ENCODE results near the gene BLTP3A. TPM values are rescaled to one million over a fixed set of nuclear protein-coding genes. Genes with fewer than 3 reads are reported as not detected.

The BLTP3A gene
- total and polyA plus RNA-seq, 2 of the 8 experiments (the other 6 are each of a cell fraction or from before 2014, with no cell fraction given), result 8.5 to 17.2 TPM

- 81% methylated on average over 2 of the region's 2 CpGs; no CpG with 5 or more reads in 1 of the 2 experiments for WGBS, 2 experiments (ENCODE audit: extremely low coverage in 1 of 2, insufficient coverage in 1 of 2, insufficient read length in 1 of 2, insufficient replicate concordance in 2 of 2, low coverage in 1 of 2, low lambda C conversion rate in 2 of 2, missing lambda C conversion rate in 1 of 2)
- TF ChIP-seq HDAC2 (IDR thresholded peaks at IDR 0.05; ENCODE audit: borderline replicate concordance in 1 of 2, low read depth in 2 of 2, low read length in 2 of 2) (no peak), SIN3A (conservative IDR thresholded peaks at IDR 0.05 in 1 of 2, IDR thresholded peaks at IDR 0.05 in 1 of 2; ENCODE audit: low read depth in 1 of 2, low read length in 2 of 2) (no peak), ATF3 (IDR thresholded peaks at IDR 0.05; ENCODE audit: insufficient read depth, low read depth, low read length) (no peak), PHF8 (conservative IDR thresholded peaks at IDR 0.05; ENCODE audit: low read depth, low read length) (no peak), CHD1 (IDR thresholded peaks at IDR 0.05; ENCODE audit: low read depth, low read length) (no peak), MAX (IDR thresholded peaks at IDR 0.05) (no peak)
These were observed 44.6 kb downstream of the BLTP3A start for GRCh38 chr6:34836451-34836850.

More at GRCh38 chr6:34836451-34836850, 44.6 kb downstream of the BLTP3A start:
- no peak overlapping the region for H3K4me2 ChIP-seq (ENCODE audit: insufficient read depth in 1 of 2, low read depth in 2 of 2, low read length in 2 of 2)
- peaks cover 0 to 4% of the 10 kb centered on the region in 2 experiments for H4K20me1 ChIP-seq (replicated peaks in 1 of 2; ENCODE audit: control insufficient read depth in 1 of 2, insufficient read depth in 2 of 2, low read length in 2 of 2)
- no peak overlapping the region for H2BK120ac ChIP-seq (replicated peaks; ENCODE audit: low read depth, low read length)
- ChIA-PET CTCF (ENCODE audit: partially characterized antibody) (no interaction called here), POLR2A (ENCODE audit: partially characterized antibody) (interaction anchor here (1.2 kb wide), 1 partner anchor 12 kb away, joined by 4 read pairs; no protein-coding TSS in a partner anchor)
- H2BK20ac ChIP-seq (ENCODE audit: low read length), result no peak overlapping the region
- no peak overlapping the region for H3K4me3 ChIP-seq (ENCODE audit: extremely low read depth in 1 of 4, insufficient read depth in 2 of 4, low read depth in 3 of 4, low read length in 4 of 4)
- H3K36me3 ChIP-seq (ENCODE audit: control insufficient read depth in 2 of 4, insufficient read depth in 4 of 4, low read length in 3 of 4), result peaks cover 6 to 27% (median 17%) of the 10 kb centered on the region in 4 experiments; a peak in 7 of 8 replicates
- no peak overlapping the region for H4K8ac ChIP-seq (ENCODE audit: extremely low read depth, insufficient read depth, low read length)
- H3K79me2 ChIP-seq (ENCODE audit: control insufficient read depth in 1 of 2, insufficient read depth in 2 of 2, low read length in 2 of 2), result no peaks in the 10 kb centered on the region
- no peak overlapping the region for H3K9ac ChIP-seq (replicated peaks in 1 of 4; ENCODE audit: extremely low read depth in 1 of 4, low read depth in 3 of 4, low read length in 3 of 4)
- H3K23me2 ChIP-seq (ENCODE audit: low read depth, low read length), result no peaks in the 10 kb centered on the region
- FAIRE-seq, result no peak
- no peak overlapping the region for H3K27ac ChIP-seq (ENCODE audit: low read depth, low read length)
- no peak overlapping the region for H2BK12ac ChIP-seq (ENCODE audit: low read depth, low read length)
- no peaks in the 10 kb centered on the region for H3K9me3 ChIP-seq (ENCODE audit: insufficient read depth in 2 of 2, low read depth in 1 of 2, low read length in 1 of 2)
- H2AFZ ChIP-seq (ENCODE audit: low read length), result no peak overlapping the region
- H3K18ac ChIP-seq (ENCODE audit: extremely low read depth, low read length), result no peak overlapping the region
- H4K5ac ChIP-seq (ENCODE audit: insufficient read length, low read depth, low read length), result no peak overlapping the region
- no peak overlapping the region for H2BK15ac ChIP-seq (ENCODE audit: low read length)
- no peak overlapping the region for H3K14ac ChIP-seq (ENCODE audit: insufficient read length)
- no peak overlapping the region for H2BK5ac ChIP-seq (ENCODE audit: low read depth, low read length)
- H3K4ac ChIP-seq (replicated peaks; ENCODE audit: insufficient read length, low read depth, low read length), result no peak overlapping the region
- no peaks in the 10 kb centered on the region for H3K4me1 ChIP-seq (replicated peaks in 1 of 4; ENCODE audit: control insufficient read depth in 3 of 4, insufficient read depth in 4 of 4, low read length in 3 of 4)
- no peak for DNase-seq (ENCODE audit: low read depth in 1 of 2, low spot score in 2 of 2)
- H3K23ac ChIP-seq (ENCODE audit: insufficient read length), result no peak overlapping the region
- H3K27me3 ChIP-seq (replicated peaks in 1 of 4; ENCODE audit: control insufficient read depth in 3 of 4, extremely low read depth in 1 of 4, insufficient read depth in 3 of 4, low read length in 3 of 4), result no peaks in the 10 kb centered on the region
- no peak overlapping the region for H4K91ac ChIP-seq (replicated peaks; ENCODE audit: insufficient read length, low read length)
- no peak overlapping the region for H2AK5ac ChIP-seq (ENCODE audit: low read depth, low read length)
- H3K56ac ChIP-seq (replicated peaks; ENCODE audit: insufficient read length, low read depth, low read length), result no peak overlapping the region
- H3K79me1 ChIP-seq (ENCODE audit: low read depth, low read length), result no peaks in the 10 kb centered on the region

Data from H1 (cell line).